ENCODE results near the gene CHST1.

The CHST1 gene

GRCh38 chr11:45614196-45614828, 51.1 kb downstream of the CHST1 start:
- Histone ChIP-seq H3K27ac (no peak overlapping the region), H3K4me3 (no peak overlapping the region)

- no peak overlapping the region for H3K27ac ChIP-seq
These were observed 54.8 kb downstream of the CHST1 start for GRCh38 chr11:45610627-45611026.

GRCh38 chr11:45609902-45610301, 55.5 kb downstream of the CHST1 start:
- H3K27ac ChIP-seq: no peak overlapping the region
- no peak overlapping the region for H3K4me3 ChIP-seq

More at GRCh38 chr11:45610627-45611026, 54.8 kb downstream of the CHST1 start:
- no peak overlapping the region for H3K4me3 ChIP-seq

GRCh38 chr11:45609337-45609736, 56.1 kb downstream of the CHST1 start:
- Histone ChIP-seq H3K27ac (no peak overlapping the region), H3K4me3 (no peak overlapping the region)

GRCh38 chr11:45607995-45608394, 57.4 kb downstream of the CHST1 start:
- Histone ChIP-seq H3K4me3 (no peak overlapping the region), H3K27ac (no peak overlapping the region)

GRCh38 chr11:45606514-45607281, 58.7 kb downstream of the CHST1 start:
- H3K27ac ChIP-seq: no peak overlapping the region
- no peak overlapping the region for H3K4me3 ChIP-seq

GRCh38 chr11:45605051-45605450, 60.4 kb downstream of the CHST1 start:
- H3K4me3 ChIP-seq: no peak overlapping the region
- no peak overlapping the region for H3K27ac ChIP-seq

- Histone ChIP-seq H3K27ac (no peak overlapping the region), H3K4me3 (no peak overlapping the region)
These were observed 61.3 kb downstream of the CHST1 start for GRCh38 chr11:45603946-45604682.

GRCh38 chr11:45599161-45599943, 66.1 kb downstream of the CHST1 start:
- Histone ChIP-seq H3K27ac (no peak overlapping the region), H3K4me3 (no peak overlapping the region)

All from skin epidermis (tissue), 12 donors.